K562 (cell line): ENCODE measurements around the gene BCORL1. TPM values are rescaled to one million over a fixed set of nuclear protein-coding genes. Genes with fewer than 3 reads are reported as not detected.
A peak's percentile ranks its signal among the peaks of the same experiment; 100 is the strongest.

Experiments used
- CXXC5 ChIP-seq: fragments of 250-450 bp; sonication (Bioruptor Pico); IDR thresholded peaks from 2 replicates; pipeline ENCODE4 v1.8.0; 2022; ENCODE audit warnings: inconsistent platforms, mild to moderate bottlenecking, moderate library complexity
- FOSL1 ChIP-seq: fragments of 200-800 bp; sonication (Bioruptor generic); conservative IDR thresholded peaks from 2 replicates; pipeline ENCODE4 v1.6.1; 2016; ENCODE audit warnings: missing genetic modification characterization, missing compliant biosample characterization
- KLF10 ChIP-seq: fragments of 250-450 bp; sonication (Bioruptor Pico); IDR thresholded peaks from 2 replicates; pipeline ENCODE4 v1.6.1; 2021; ENCODE audit warnings: matching md5 sums
- RCOR1 ChIP-seq, 2 experiments: IDR thresholded peaks; 2 replicates each; pipeline ENCODE4 v1.6.1; 2012; ENCODE audit warnings: low read depth in 2 of 2, low read length in 2 of 2, borderline replicate concordance in 1 of 2, improper control_type of control experiment in 1 of 2
- TCFL5 ChIP-seq: fragments of 250-450 bp; sonication (Bioruptor Pico); conservative IDR thresholded peaks from 2 replicates; pipeline ENCODE4 v1.6.1; 2021; ENCODE audit warnings: mild to moderate bottlenecking, moderate library complexity, matching md5 sums
- TFAM ChIP-seq: fragments of 250-450 bp; sonication (Bioruptor Pico); conservative IDR thresholded peaks from 2 replicates; pipeline ENCODE4 v1.5.0; 2021; ENCODE audit warnings: mild to moderate bottlenecking, moderate library complexity
- polyA plus RNA-seq, 8 experiments: library from polyadenylated mRNA; depleted of rRNA in 4 of 8; stranded (reverse) in 5 of 8; unstranded in 3 of 8; fragments of >200 nt; fragmentation: Nextera tagmentation in 2 of 8; fragmentation: Illumina TruSeq in 1 of 8; extraction: Ambion mirVana in 2 of 8; extraction: Trizol in 1 of 8; gene quantifications; 2 replicates each; pipeline versions ENCODE4 v1.2.1 to v1.2.3, GENCODE V29; 2011 to 2014; ENCODE audit warnings: inconsistent platforms in 1 of 8, missing spikeins in 1 of 8
- total RNA-seq, 7 experiments: library from RNA; depleted of rRNA in 6 of 7; stranded (reverse); fragments of >200 nt in 6 of 7; fragmentation: Illumina TruSeq in 2 of 7; extraction: Trizol in 2 of 7; gene quantifications; 2 replicates each; pipeline versions ENCODE4 v1.2.1 to v1.2.3, GENCODE V29; 2011 to 2021; ENCODE audit warnings: low replicate concordance in 1 of 7
- TF ChIP-seq, protein P1 (sequence below): IDR thresholded peaks from 2 replicates; pipeline ENCODE4 v1.6.1; 2011; ENCODE audit warnings: borderline replicate concordance, low read depth, mild to moderate bottlenecking, moderate library complexity, low read length; ENCODE audit not compliant: insufficient read depth, poor library complexity, severe bottlenecking
- TF ChIP-seq, protein P2 (sequence below): fragments of 200-800 bp; sonication (Bioruptor generic); IDR thresholded peaks from 2 replicates; pipeline ENCODE4 v1.6.1; 2017; ENCODE audit warnings: missing genetic modification characterization, missing compliant biosample characterization
- TF ChIP-seq, protein P3 (sequence below): fragments of 250-450 bp; sonication (Bioruptor Pico); IDR thresholded peaks from 2 replicates; pipeline ENCODE4 v1.9.0; 2021; ENCODE audit warnings: mild to moderate bottlenecking, inconsistent platforms
- TF ChIP-seq, protein P4 (sequence below): sonication (generic); formaldehyde crosslinking; IDR thresholded peaks from 2 replicates; pipeline ENCODE4 v1.8.0; 2022; ENCODE audit warnings: mild to moderate bottlenecking, missing genetic modification reagents
- TF ChIP-seq, protein P5 (sequence below): fragments of 450-650 bp; IDR thresholded peaks from 2 replicates; pipeline ENCODE4 v1.6.1; 2017; ENCODE audit warnings: antibody characterized with exemption, mild to moderate bottlenecking
- TF ChIP-seq, protein P6 (sequence below), 2 experiments: fragments of 450-650 bp in 1 of 2; sonication (generic) in 1 of 2; formaldehyde crosslinking; conservative IDR thresholded peaks; 2 replicates each; pipeline versions ENCODE4 v1.4.0 to v1.8.1; 2020 to 2022; ENCODE audit warnings: mild to moderate bottlenecking in 1 of 2, missing genetic modification reagents in 1 of 2

BCORL1 gene
- total and polyA plus RNA-seq, 9 of the 15 experiments (the other 6 are each of a cell fraction or from before 2014, with no cell fraction given) = 0.48 to 29.6 (median 2.1) TPM

DNA sequence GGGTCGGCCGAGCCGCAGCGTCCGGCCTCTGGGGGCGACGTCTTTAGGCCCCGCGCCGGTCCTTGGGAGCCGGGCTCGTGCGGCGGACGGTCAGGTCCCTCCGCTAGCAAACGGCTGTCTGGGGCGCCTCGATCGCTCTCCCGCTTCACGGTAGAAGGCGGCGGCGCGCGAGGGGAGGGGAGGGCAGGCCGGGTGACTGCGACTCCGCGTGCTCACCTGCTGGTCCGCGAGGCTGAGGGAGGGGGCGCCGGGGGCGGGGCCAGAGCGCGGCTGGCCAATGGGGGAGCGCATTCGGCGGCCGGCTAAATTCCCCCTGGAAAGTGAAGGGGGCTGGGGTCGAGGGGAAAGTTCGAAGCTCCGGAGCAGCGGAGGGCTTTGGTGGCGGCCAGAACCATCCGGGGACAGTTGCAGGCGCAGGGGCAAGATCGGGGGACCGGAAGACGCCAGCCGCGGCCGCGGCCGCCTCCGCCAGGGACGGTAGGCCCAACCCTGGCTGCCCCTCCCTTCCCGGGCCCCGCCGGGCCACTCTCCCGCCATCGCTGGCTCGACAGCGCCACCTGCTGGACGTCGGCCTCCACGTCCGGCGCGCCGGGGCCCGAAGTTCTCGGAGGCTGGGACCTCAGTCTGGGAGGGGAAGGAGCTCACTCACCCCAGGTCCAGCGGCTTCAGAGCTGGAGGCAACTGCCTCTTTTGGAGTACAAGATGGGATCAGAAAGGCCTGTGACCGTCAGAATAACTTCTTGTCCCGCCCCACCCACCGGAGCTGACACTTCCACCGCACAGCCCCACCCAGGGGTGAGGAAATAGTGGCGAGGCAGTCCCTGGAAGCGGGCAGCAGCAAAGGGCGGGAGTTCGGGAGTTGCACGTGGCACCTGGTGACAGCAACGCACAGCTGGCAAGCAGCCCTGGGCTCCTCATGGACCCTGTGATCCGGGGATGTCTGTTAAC lies 78.0 kb downstream of the BCORL1 start (continued):
- TF ChIP-seq, protein P1, sequence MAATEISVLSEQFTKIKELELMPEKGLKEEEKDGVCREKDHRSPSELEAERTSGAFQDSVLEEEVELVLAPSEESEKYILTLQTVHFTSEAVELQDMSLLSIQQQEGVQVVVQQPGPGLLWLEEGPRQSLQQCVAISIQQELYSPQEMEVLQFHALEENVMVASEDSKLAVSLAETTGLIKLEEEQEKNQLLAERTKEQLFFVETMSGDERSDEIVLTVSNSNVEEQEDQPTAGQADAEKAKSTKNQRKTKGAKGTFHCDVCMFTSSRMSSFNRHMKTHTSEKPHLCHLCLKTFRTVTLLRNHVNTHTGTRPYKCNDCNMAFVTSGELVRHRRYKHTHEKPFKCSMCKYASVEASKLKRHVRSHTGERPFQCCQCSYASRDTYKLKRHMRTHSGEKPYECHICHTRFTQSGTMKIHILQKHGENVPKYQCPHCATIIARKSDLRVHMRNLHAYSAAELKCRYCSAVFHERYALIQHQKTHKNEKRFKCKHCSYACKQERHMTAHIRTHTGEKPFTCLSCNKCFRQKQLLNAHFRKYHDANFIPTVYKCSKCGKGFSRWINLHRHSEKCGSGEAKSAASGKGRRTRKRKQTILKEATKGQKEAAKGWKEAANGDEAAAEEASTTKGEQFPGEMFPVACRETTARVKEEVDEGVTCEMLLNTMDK = peak; percentile 73
- TF ChIP-seq RCOR1 (IDR thresholded peaks at IDR 0.05; ENCODE audit: borderline replicate concordance in 1 of 2, low read depth in 2 of 2, low read length in 2 of 2) = no peak
- TF ChIP-seq, protein P2, sequence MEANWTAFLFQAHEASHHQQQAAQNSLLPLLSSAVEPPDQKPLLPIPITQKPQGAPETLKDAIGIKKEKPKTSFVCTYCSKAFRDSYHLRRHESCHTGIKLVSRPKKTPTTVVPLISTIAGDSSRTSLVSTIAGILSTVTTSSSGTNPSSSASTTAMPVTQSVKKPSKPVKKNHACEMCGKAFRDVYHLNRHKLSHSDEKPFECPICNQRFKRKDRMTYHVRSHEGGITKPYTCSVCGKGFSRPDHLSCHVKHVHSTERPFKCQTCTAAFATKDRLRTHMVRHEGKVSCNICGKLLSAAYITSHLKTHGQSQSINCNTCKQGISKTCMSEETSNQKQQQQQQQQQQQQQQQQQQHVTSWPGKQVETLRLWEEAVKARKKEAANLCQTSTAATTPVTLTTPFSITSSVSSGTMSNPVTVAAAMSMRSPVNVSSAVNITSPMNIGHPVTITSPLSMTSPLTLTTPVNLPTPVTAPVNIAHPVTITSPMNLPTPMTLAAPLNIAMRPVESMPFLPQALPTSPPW (CRISPR knock-in tag) = peak; percentile 95
- TF ChIP-seq, protein P3, sequence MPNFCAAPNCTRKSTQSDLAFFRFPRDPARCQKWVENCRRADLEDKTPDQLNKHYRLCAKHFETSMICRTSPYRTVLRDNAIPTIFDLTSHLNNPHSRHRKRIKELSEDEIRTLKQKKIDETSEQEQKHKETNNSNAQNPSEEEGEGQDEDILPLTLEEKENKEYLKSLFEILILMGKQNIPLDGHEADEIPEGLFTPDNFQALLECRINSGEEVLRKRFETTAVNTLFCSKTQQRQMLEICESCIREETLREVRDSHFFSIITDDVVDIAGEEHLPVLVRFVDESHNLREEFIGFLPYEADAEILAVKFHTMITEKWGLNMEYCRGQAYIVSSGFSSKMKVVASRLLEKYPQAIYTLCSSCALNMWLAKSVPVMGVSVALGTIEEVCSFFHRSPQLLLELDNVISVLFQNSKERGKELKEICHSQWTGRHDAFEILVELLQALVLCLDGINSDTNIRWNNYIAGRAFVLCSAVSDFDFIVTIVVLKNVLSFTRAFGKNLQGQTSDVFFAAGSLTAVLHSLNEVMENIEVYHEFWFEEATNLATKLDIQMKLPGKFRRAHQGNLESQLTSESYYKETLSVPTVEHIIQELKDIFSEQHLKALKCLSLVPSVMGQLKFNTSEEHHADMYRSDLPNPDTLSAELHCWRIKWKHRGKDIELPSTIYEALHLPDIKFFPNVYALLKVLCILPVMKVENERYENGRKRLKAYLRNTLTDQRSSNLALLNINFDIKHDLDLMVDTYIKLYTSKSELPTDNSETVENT (CRISPR knock-in tag) = no peak
- TF ChIP-seq, protein P4, sequence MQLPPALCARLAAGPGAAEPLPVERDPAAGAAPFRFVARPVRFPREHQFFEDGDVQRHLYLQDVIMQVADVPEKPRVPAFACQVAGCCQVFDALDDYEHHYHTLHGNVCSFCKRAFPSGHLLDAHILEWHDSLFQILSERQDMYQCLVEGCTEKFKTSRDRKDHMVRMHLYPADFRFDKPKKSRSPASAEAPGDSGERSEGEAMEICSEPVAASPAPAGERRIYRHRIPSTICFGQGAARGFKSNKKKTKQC (CRISPR knock-in tag) = peak; percentile 19; the same call in 1 of the 2 replicates
- no peak for TF ChIP-seq TFAM
- peak; percentile 62 for TF ChIP-seq CXXC5
- 0 out of 2 replicates have a peak, but pooled peaks have one; percentile 17 for TF ChIP-seq FOSL1 (tag)
- TF ChIP-seq, protein P5, sequence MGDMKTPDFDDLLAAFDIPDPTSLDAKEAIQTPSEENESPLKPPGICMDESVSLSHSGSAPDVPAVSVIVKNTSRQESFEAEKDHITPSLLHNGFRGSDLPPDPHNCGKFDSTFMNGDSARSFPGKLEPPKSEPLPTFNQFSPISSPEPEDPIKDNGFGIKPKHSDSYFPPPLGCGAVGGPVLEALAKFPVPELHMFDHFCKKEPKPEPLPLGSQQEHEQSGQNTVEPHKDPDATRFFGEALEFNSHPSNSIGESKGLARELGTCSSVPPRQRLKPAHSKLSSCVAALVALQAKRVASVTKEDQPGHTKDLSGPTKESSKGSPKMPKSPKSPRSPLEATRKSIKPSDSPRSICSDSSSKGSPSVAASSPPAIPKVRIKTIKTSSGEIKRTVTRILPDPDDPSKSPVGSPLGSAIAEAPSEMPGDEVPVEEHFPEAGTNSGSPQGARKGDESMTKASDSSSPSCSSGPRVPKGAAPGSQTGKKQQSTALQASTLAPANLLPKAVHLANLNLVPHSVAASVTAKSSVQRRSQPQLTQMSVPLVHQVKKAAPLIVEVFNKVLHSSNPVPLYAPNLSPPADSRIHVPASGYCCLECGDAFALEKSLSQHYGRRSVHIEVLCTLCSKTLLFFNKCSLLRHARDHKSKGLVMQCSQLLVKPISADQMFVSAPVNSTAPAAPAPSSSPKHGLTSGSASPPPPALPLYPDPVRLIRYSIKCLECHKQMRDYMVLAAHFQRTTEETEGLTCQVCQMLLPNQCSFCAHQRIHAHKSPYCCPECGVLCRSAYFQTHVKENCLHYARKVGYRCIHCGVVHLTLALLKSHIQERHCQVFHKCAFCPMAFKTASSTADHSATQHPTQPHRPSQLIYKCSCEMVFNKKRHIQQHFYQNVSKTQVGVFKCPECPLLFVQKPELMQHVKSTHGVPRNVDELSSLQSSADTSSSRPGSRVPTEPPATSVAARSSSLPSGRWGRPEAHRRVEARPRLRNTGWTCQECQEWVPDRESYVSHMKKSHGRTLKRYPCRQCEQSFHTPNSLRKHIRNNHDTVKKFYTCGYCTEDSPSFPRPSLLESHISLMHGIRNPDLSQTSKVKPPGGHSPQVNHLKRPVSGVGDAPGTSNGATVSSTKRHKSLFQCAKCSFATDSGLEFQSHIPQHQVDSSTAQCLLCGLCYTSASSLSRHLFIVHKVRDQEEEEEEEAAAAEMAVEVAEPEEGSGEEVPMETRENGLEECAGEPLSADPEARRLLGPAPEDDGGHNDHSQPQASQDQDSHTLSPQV = peak; percentile 76
- TF ChIP-seq, protein P6, sequence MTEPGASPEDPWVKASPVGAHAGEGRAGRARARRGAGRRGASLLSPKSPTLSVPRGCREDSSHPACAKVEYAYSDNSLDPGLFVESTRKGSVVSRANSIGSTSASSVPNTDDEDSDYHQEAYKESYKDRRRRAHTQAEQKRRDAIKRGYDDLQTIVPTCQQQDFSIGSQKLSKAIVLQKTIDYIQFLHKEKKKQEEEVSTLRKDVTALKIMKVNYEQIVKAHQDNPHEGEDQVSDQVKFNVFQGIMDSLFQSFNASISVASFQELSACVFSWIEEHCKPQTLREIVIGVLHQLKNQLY (CRISPR knock-in tag; conservative IDR thresholded peaks at IDR 0.05) = 0 out of 4 replicates have a peak, but pooled peaks of 1 of the 2 experiments have one; percentile 62
- TF ChIP-seq TCFL5 (CRISPR knock-in tag) = no peak
- no peak for TF ChIP-seq KLF10 (CRISPR knock-in tag)
